ENCODE measurements around the gene EFNB2.
A peak's percentile ranks its signal among the peaks of the same experiment; 100 is the strongest.

EFNB2 gene

GRCh38 chr13:106535552-106536243 is at the start of gene EFNB2:
Gene EFNB2, minus strand, starts transcription at chr13:106535662. Its CDS starts 698 bp downstream, at chr13:106534964.
- DNase-seq (ENCODE audit: low read depth) = peak; percentile 75

- no peak for DNase-seq (ENCODE audit: low read depth)
These were observed 45.8 kb upstream of the EFNB2 start for GRCh38 chr13:106581225-106581624.

GRCh38 chr13:106575896-106576295 is 40.4 kb upstream of the EFNB2 start:
- DNase-seq (ENCODE audit: low read depth) = no peak

GRCh38 chr13:106573868-106574267 is 38.4 kb upstream of the EFNB2 start:
- DNase-seq (ENCODE audit: low read depth) = no peak

GRCh38 chr13:106573284-106573846 is 37.9 kb upstream of the EFNB2 start:
- DNase-seq (ENCODE audit: low read depth) = no peak

- DNase-seq (ENCODE audit: low read depth) = peak; percentile 50
These were observed 34.9 kb upstream of the EFNB2 start for GRCh38 chr13:106570299-106570852.

GRCh38 chr13:106569233-106570095 is 34.0 kb upstream of the EFNB2 start:
- no peak for DNase-seq (ENCODE audit: low read depth)

GRCh38 chr13:106568299-106569003 is 33.0 kb upstream of the EFNB2 start:
- DNase-seq (ENCODE audit: low read depth) = no peak

GRCh38 chr13:106567474-106568298 is 32.2 kb upstream of the EFNB2 start, which contains the start of gene ARGLU1:
Gene ARGLU1, minus strand, starts transcription at chr13:106568137. Its CDS starts 218 bp downstream, at chr13:106567919.
- DNase-seq (ENCODE audit: low read depth) = peak; percentile 96

GRCh38 chr13:106566641-106567473 is 31.4 kb upstream of the EFNB2 start:
- no peak for DNase-seq (ENCODE audit: low read depth)

GRCh38 chr13:106565127-106565775 is 29.8 kb upstream of the EFNB2 start:
- DNase-seq (ENCODE audit: low read depth) = no peak

- no peak for DNase-seq (ENCODE audit: low read depth)
These were observed 26.8 kb upstream of the EFNB2 start for GRCh38 chr13:106562301-106562700.

- no peak for DNase-seq (ENCODE audit: low read depth)
These were observed 26.2 kb upstream of the EFNB2 start for GRCh38 chr13:106561551-106562170.

- no peak for DNase-seq (ENCODE audit: low read depth)
These were observed 25.4 kb upstream of the EFNB2 start for GRCh38 chr13:106560821-106561220.

GRCh38 chr13:106558527-106558926 is 23.1 kb upstream of the EFNB2 start:
- no peak for DNase-seq (ENCODE audit: low read depth)

- no peak for DNase-seq (ENCODE audit: low read depth)
These were observed 20.3 kb upstream of the EFNB2 start for GRCh38 chr13:106555631-106556328.

GRCh38 chr13:106551751-106552150 is 16.3 kb upstream of the EFNB2 start:
- DNase-seq (ENCODE audit: low read depth) = no peak

- DNase-seq (ENCODE audit: low read depth) = no peak
These were observed 15.9 kb upstream of the EFNB2 start for GRCh38 chr13:106551350-106551749.

Data from activated T-cell treated with anti-CD3 and anti-CD28 coated beads for 1 hour (primary cell).